NCI-H82 treated with DMSO at 0.1 percent for 48 hours (cell line): Measurements from ENCODE around the gene MAD1L1.
A peak's percentile ranks its signal among the peaks of the same experiment; 100 is the strongest.
"Not testable (repeated sequence)": the region's sequence is repeated elsewhere in the genome, so short reads cannot be mapped to it uniquely, and the experiment has no call there.

ENCODE experiments used
- DNase-seq: peaks from one replicate; lab custom pipeline; 2025; ENCODE audit not compliant: unreplicated experiment; lab: John Stamatoyannopoulos, UW

MAD1L1 gene

DNA sequence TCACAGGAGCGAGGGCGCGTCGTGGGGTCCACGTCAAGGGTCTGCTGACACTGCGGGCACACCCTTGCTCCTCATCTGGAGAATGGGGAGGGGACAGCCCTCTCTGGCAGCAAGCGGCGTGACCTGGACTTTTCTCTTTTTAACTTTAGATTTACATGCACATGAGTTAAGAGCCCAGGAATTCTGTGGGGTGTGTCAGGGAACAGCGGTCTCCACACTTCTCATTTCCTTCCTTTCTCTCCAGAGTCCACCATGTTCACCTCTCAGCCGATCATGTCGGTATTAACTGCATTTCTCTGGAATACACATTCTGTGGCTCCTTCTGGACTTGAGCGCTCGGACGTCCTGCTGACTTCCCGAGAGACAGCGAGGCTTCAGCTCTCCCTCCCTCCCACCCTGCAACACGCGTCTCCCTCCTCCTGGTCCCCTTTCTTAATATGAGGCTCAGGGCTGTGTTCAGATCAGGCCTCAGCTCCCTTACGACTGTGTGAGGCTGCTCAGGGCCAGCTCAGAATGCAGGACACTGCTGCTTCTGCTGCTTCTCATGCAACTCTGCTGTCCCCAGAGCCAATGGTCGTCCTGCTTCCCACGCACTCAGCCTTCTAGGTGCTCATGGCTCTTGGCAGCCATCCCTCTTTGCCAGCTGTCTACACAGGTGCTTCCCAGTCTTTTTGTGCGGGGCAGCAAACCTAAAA lies 301.3 kb downstream of the MAD1L1 start:
- DNase-seq: no peak

- no peak for DNase-seq
Observed at GRCh38 chr7:1930381-1931065, 302.2 kb downstream of the MAD1L1 start.

DNA sequence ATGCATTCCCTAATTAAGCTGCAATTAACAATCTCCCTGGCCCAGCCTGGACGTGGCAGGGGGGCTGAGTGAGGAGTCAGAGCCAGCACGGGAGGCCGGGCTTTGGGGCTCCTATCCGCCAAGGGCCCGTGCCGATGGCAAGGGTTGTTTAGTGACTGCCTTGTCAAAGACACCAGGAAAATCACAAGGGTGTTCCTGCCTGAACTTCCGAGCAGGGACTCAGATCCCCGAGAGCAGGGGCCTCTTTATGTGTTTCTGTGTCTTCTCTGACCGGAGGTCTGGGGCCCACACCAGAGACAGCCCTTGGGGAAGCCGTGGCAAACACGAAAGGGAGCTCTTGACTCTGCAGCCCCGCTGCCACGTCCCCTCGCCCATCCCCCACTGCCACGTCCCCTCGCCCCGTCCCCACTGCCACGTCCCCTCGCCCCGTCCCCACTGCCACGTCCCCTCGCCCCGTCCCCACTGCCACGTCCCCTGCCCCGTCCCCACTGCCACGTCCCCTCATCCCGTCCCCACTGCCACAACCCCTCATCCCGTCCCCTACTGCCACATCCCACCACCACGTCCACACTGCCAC lies 303.3 kb downstream of the MAD1L1 start:
- not testable (repeated sequence) for DNase-seq

DNA sequence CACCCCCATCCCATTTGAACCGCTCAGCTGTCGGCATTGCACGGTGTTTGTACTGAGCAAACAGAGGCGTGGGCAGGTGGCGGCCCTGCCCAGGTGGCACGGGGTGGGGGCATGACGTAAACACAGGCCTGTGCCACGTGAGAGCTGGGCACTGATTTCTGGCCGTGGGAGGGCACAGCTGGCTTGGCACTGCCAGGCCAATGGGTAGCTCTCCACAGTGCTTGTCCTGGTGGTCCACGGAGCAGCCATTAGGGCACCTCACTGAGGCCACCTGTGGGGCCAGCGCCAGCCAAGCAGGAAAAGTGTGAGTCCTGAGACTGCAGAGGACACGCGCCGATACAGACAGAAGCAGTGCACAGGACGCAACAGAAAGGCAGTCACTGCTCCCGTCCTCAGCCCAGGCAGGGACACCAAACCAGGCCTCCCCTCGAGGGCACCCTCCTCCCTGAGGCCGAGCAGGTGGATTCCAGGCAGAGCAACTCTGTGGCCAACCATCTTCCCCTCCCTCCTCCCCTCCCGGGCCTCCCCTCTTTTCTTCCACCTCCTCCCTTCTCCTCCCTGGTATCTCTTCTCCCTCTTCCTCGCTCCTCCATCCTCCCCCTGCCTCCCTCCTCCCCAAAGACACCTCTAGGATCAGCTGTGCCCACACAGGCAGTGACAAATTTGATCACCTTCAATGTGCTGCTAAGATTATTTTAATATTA lies 303.9 kb downstream of the MAD1L1 start:
- DNase-seq: no peak

DNA sequence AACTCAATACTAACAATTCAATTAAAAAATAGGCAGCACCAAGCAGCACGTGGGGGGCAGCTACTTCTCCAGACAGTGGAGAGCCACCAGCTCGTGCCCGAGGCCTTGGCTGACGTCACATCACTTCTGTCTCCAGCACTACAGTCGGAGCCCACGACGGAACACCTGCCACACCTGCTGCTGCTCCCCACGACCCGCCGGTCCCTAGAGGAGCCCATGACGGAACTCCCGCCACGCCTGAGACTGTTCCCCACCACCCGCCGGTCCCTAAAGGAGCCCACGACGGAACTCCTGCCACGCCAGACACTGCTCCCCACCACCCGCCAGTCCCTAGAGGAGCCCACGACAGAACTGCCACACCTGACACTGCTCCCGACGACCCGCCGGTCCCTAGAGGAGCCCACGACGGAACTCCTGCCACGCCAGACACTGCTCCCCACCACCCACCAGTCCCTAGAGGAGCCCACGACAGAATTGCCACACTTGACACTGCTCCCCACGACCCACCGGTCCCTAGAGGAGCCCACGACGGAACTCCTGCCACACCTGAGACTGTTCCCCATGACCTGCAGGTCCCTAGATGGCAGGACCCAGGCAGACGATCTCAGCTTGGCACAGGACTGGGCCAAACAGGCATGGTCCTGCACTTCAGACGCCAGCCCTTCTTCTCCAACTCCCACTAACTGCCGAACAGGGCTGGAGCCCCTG lies 304.7 kb downstream of the MAD1L1 start:
- DNase-seq: no peak

DNA sequence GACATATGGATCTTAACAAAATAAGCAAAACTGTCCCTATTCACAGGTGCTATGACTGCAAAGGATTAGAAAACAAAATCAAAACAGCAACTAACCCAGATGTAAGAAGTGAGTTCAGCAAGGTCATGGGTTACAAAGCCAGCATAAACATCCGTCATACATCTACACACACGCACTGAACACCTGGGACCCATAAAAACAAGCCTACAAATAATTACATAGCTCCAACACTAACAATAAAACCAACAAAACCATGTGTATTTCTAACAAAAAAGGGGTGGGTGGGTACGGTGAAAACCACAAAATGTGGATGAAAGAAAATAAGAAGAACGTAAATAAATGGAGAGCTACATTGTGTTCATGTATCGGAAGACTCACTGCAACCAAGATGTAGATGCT lies 305.8 kb downstream of the MAD1L1 start:
- no peak for DNase-seq

- DNase-seq: no peak
Observed at GRCh38 chr7:1925973-1926907, 306.5 kb downstream of the MAD1L1 start.

DNA sequence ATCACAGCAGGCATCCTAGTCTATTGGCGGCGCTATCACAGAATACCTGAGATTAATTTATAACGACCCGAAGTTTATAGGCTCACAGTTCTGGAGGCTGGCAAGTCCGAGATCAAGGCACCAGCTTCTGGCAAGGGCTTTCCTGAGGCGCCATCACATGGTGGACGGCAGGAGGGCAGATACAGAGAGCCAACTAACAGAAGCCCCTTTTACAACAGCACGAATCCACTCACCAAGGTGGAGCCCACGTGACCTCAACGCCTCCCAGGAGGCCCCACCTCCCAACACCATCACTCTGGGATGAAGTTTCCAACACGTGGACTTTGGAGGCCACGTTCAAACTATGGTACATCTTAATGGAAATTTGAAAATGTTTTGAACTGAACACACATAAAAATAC lies 307.4 kb downstream of the MAD1L1 start:
- DNase-seq: peak; percentile 0

GRCh38 chr7:1924258-1924817 lies 308.4 kb downstream of the MAD1L1 start:
- DNase-seq: no peak

DNA sequence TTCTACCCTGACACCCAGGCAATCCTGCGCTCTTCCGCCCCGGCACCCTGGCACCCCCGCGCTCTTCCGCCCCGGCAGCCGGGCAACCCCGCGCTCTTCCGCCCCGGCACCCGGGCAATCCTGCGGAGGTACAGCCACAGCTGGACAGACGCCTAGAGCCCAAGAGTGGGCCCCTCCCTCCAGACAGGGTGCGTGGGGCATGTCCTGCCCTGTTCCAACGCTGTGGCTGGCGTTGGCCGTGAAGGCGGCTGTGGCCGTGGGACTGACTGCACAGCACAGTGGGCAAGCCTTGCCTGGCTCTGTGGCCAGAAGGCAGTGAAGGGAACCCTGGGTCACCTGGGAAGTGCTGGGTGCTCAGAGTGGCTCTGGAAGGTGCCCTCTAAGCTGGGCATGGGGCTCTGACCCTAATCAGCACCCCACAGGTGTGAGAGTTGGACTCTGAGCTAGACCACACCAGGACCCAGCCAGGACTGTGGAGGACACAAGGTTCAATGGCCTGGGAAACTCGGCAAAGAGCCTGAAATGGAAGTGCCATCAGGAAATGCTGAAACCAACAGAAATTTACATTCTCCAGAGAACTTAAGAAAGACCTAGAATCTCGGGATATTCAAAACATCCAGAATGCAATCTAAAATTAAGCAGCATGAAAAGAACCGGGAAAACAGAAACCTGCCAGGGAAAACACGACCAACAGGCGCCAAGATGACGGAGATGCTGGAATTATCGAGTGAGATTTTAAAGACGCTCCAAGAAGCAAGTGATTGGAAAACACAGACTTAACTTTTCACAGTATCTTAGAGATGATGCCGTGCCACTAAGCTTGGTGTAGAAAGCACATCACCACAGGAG lies 309.1 kb downstream of the MAD1L1 start:
- no peak for DNase-seq

DNA sequence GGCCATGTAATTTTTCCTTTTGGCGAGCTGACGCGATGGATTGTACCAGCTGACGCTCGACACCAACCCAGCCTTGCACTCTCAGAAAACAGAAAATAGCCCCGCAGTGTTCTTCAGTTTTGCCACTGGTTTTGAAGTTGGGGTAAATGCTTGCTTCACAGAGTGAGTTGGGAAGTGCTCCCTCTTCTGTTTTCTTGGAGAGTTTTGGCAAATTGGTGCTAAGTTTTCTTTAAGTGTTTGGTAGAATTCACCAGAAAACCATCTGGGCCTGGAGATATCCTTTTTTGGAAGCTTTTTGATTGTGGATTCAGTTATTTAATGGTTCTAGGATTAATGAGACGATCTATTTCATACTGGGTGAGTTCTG lies 309.9 kb downstream of the MAD1L1 start:
- no peak for DNase-seq

DNA sequence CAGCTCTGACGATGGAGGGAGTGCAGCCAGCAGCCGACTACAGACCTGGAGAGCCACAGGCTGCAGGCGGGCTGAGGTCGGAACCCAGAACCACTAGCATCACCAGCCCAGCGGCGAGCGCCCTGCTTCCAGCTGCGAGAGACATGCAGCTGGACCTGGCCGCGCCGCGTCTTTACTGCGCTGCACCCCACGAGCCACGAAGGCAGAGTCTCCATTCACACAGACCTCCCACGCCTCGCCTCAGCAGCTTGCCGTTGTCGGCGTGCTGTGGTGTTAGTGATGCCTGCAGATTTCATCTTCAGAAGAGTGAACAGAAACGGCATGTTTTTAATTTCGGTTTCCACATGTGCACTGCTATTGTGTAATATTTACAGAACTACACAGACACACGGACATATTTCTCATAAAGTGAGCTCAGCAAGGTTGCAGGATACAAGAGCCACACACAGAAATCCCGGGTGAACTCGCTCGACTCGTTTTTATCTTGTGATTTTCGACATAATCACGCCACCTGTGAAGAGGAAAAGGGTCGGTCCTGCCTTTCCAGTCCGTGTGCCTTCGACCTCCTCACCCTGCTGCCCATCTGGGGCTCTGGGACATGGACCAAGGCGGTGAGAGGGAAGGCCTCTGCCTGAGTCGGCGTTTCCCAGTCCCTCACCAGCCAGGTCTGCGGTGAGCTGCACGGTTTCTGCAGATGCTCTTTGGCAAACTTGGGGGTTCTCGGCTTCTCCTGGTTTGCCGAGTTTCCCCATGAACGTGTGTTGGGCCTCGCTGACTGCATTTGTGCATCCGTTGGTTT lies 310.5 kb downstream of the MAD1L1 start:
- DNase-seq: no peak

GRCh38 chr7:1920881-1921280 lies 311.9 kb downstream of the MAD1L1 start:
- DNase-seq: no peak

- no peak for DNase-seq
Observed at GRCh38 chr7:1920266-1920681, 312.5 kb downstream of the MAD1L1 start.

- no peak for DNase-seq
Observed at GRCh38 chr7:1919539-1920265, 313.0 kb downstream of the MAD1L1 start.

DNA sequence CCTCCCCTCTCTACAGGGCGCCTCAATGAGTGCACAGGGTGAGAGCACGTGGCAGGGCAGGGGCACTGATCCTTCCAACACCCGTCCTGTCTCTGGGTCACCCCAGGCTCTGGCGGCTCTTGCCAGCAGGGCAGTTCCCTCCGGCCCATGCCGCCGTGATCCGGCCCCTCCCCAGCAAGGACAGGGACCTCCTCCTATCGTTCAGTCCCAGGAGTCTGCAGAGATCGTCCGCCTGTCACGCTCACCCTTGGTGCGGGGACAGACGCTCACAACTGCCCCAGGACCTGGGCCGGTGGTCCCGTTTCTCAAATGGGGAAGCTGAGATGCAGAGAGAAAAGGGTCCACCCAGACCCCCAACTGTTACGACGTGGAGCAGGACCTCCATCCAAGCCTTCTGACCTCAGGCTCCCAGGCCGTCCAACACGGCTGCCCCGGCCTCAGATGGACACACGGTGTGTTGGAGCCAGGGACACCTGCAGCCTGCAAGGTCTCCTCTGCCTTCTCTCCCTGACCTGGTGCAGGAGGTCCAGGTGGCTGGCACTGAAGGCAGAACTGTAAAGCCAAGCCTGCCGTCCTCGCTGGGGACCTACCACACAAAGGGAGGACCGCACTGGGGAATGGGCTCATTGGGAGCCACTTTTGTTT lies 313.7 kb downstream of the MAD1L1 start:
- DNase-seq: no peak

DNA sequence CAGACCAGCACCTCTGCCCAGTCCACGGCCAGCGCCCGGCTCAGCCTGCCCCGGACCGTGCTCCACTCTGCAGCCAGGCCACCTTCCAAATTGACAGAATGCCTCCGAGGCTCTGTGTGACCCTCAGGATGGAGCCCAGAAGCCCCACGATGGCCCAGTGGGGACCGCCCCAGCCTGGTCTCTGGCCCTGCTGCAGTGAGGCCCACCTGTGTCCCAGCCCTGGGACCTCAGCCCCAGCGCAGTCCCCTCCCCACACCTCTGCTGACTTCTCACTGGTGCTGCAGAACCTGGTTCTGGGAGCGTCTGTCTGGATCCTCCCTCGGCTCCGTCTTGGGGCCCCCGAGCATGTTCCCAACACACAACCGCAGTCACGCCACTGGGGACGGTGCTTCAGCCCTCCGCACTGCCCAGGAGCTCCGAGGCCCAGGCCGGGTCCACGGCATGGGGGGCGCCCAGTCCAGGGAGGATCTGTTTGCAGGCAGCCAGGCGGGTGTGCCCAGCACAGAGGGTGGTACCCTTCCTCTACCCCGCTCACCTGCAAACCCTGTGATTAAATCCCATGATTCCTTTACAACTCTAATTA lies 314.6 kb downstream of the MAD1L1 start:
- DNase-seq: no peak
